Measurements from ENCODE around the gene ACTRT1.

The ACTRT1 gene

GRCh38 chrX:128052303-128052702 is at the start of gene ACTRT1:
ACTRT1 (minus strand) TSS chrX:128052403; CDS start chrX:128052206, 197 bp downstream.
- no peak for DNase-seq

- DNase-seq = no peak
Observed at GRCh38 chrX:128078545-128078944, 26.3 kb upstream of the ACTRT1 start.

- no peak for DNase-seq
Observed at GRCh38 chrX:128057421-128057820, 5.2 kb upstream of the ACTRT1 start.

GRCh38 chrX:128051526-128051925 is 677 bp downstream of the ACTRT1 start:
- DNase-seq = no peak

- DNase-seq = no peak
Observed at GRCh38 chrX:128035318-128035717, 16.9 kb downstream of the ACTRT1 start.

- DNase-seq = no peak
Observed at GRCh38 chrX:128021566-128021965, 30.6 kb downstream of the ACTRT1 start.

GRCh38 chrX:128020701-128021100 is 31.5 kb downstream of the ACTRT1 start:
- DNase-seq = no peak

- no peak for DNase-seq
Observed at GRCh38 chrX:128019218-128019617, 33.0 kb downstream of the ACTRT1 start.

- DNase-seq = no peak
Observed at GRCh38 chrX:128012015-128012414, 40.2 kb downstream of the ACTRT1 start.

GRCh38 chrX:128007882-128008281 is 44.3 kb downstream of the ACTRT1 start:
- DNase-seq = no peak
